Fibroblast of skin of scalp (primary cell): ENCODE data around the gene HLA-G.
"Not testable (repeated sequence)": the region's sequence is repeated elsewhere in the genome, so short reads cannot be mapped to it uniquely, and the experiment has no call there.

ENCODE experiments used
- DNase-seq: peaks from one replicate; pipeline ENCODE4 v3.0.0-alpha.2; 2013

HLA-G gene

GRCh38 chr6:29875257-29875656 is 47.6 kb downstream of the HLA-G start:
- no peak for DNase-seq

- not testable (repeated sequence) for DNase-seq
Measured at GRCh38 chr6:29875734-29876133, 48.1 kb downstream of the HLA-G start.
